ENCODE data around the gene BACE2.
"Not testable (repeated sequence)": the region's sequence is repeated elsewhere in the genome, so short reads cannot be mapped to it uniquely, and the experiment has no call there.

The BACE2 gene

DNA sequence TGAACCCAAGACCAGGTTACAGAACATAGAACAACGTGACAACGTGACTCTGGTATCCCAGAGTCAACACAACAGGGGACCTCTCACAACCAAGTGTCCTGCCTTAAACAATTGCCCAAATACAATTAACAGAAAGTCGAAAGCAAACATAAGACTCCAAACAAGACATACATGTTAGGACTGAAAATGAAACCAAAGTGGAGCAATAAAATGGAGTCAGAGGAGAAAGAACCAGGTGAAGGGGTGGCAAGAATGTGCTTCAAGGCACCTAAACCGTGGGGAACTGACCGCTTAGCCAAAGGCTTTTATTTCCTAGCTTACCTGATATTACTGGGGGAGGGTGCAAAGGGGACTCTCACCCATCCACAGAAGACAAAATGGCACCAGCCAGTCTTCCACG lies 17.8 kb downstream of the BACE2 start:
- DNase-seq (ENCODE audit: low read depth) = no peak

GRCh38 chr21:41186755-41187536 lies 19.0 kb downstream of the BACE2 start:
- no peak for DNase-seq (ENCODE audit: low read depth)

DNA sequence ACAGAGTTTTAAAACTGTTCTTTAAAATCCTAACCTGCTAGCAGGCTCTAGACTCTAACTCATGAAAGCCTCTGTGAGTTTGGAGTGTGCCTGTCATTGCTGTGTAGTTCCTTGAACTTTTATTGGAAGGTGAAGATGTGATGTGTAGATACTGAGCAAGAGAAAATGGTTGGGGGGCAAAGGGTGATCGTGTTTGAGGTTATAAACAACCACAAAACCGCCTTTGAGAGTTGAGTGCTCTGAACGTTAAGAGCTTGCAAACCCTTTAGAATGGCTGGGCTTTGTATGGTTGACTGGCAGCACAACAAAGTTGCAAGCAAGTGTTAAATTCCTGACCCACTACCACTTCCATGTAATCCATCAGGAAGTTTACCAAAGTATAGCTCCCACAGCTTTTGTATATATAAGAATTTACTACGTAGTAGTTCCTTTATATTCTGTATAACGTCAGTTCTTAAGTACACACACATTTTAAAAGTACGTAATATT lies 19.6 kb downstream of the BACE2 start:
- no peak for DNase-seq (ENCODE audit: low read depth)

DNA sequence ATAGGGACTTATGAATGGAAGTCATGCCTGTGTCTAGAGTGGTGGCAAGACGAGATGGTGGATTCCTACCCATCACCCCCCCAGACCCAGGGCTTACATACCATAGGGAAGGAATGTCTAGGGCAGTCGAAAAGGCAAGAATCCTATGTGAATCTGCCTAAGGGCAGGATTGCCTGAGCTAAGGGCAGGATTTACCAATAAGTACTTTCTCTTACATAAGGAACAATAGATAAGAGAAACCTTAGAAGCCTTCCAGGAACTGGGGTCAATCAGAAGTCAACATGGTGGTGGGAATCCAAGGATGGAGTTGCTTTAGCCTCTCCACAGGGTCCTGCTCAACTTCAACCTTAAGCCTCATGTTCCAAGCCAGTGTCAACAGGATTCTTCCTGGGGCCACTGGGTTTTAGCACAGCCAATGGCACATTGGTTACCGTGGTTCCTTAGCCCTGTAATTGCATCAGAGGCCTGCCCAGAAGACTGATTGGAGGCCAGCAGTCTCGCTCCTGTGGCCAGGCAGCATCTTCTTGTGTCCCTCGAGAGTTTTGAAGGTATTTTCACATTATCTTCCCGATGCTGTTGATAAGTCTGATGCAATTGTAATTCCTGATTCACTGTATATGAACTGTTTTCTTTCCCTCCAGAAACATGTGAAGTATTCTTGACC lies 20.7 kb downstream of the BACE2 start:
- DNase-seq (ENCODE audit: low read depth) = no peak

GRCh38 chr21:41189150-41189745 lies 21.3 kb downstream of the BACE2 start:
- no peak for DNase-seq (ENCODE audit: low read depth)

DNA sequence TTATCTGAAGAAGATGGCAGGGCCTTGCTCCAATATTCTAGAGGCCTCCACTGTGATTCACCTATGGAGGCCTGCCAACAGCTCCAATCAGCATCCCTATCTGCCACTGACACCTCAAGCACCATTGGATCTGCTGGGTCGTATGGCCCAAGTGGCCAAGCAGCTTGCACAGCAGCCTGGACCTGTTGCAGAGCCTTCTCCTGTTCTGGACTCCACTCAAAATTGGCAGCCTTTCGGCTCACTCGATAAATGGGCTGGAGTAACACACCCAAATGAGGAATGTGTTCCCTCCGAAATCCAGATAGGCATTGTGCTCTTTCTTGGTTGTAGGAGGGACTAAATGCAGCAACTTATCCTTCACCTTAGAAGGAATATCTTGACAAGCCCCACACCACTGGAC lies 24.6 kb downstream of the BACE2 start:
- DNase-seq (ENCODE audit: low read depth) = not testable (repeated sequence)

DNA sequence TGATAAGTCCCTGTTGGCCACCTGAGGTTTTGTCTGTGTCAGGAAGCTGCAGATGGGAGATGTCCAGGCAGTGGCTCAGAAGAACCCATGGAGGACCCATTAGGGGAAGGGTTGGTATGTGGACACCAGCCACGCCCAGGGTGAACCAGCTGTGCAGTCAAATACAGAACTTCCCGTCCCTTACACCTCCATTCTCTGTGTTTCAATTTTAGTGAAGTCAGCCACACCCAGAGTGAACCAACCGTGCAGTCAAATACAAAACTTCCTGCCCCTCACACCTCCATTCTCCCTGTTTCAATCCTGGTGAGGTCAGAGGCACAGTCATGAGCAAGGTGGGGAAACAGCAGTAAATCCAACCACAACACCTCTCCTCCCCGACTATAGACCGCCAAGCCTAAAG lies 27.4 kb downstream of the BACE2 start:
- DNase-seq (ENCODE audit: low read depth) = no peak

DNA sequence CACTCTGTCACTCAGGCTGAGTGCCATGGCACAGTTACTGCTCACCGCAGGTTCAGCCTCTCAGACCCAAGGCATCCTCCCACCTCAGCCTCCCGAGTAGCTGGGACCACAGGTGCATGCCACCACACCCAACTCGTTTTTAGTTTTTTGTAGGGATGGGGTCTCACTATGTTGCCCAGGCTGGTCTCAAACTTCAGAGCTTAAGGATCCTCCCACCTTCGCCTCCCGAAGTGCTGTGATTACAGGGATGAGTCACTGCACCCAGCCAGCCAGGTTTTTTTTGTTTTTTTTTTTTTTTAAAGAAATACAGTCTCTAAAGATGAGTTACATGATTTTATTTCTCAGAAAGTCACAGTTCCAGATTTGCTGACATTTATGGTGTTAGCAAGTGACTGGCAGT lies 29.0 kb downstream of the BACE2 start:
- no peak for DNase-seq (ENCODE audit: low read depth)

DNA sequence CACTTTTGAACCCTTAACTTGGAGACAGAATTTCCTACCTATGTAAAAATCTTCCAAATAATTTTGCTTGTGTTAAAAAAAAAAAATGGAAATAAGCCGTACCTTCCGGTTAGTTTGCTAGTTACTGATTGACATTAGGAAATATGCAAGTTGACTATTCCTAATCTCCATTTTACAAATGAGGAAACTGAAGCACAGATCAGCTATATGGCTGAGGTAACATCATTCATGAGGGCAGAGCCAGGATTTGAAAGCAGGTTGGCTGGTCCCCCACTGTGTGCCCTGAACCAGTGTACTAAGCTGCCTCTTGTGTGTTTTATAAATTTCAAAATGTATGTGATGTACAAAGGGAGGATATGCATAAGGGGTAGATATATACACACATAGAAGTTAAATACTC lies 29.6 kb downstream of the BACE2 start:
- DNase-seq (ENCODE audit: low read depth) = no peak

DNA sequence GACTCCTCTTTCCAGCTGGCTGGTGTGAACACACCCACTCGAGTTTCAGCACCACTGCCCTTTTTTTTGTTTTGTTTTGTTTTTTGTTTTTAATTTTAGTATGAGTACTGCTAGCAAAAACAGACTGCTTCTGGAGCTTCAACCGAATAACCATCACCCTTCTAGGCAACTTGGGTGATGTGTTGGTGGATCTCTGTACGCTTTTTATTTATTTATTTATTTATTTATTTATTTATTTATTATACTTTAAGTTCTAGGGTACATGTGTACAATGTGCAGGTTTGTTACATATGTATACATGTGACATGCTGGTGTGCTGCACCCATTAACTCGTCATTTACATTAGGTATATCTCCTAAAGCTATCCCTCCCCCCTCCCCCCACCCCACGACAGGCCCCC lies 30.7 kb downstream of the BACE2 start:
- DNase-seq (ENCODE audit: low read depth) = not testable (repeated sequence)

GRCh38 chr21:41199123-41199522 lies 31.2 kb downstream of the BACE2 start:
- DNase-seq (ENCODE audit: low read depth) = no peak

DNA sequence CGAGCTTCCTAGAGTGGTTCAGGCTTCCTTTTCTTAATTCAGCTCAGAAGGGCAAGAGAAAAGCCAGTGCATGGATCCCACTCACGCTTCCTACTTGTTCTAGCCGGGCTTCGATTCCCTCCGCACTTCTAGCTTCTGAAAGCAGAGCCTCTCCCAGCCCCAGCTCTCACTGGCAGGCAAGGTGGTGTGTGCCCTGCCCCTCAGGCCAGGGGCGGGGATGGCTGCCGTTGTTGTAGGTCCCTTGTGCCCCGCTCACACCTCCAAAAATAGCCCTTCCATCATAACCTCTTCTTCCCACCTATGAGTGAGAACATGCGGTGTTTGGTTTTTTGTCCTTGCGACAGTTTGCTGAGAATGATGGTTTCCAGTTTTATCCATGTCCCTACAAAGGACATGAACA lies 31.6 kb downstream of the BACE2 start:
- DNase-seq (ENCODE audit: low read depth) = no peak

GRCh38 chr21:41201385-41201784 lies 33.4 kb downstream of the BACE2 start:
- DNase-seq (ENCODE audit: low read depth) = no peak

DNA sequence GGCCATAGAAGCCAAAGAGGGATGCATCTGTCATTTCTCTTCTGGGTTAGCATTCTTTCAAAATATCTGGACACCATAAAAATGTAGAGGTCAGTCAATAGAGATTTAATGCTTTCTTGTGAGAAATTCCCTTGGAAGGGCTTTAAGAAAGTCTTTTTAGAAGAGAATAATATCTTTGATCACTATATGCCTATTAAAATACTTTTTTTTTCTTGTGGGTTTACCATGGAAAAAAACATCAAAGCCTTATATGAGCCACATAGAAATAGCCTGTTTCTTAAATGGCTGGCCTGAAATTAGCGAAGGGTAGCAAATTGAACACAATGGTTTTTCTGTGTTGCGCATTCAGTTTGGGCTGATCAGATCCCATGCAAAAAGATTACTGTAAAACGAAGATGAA lies 36.8 kb downstream of the BACE2 start:
- no peak for DNase-seq (ENCODE audit: low read depth)

GRCh38 chr21:41207401-41208375 lies 39.7 kb downstream of the BACE2 start:
- no peak for DNase-seq (ENCODE audit: low read depth)

GRCh38 chr21:41208376-41208763 lies 40.4 kb downstream of the BACE2 start:
- no peak for DNase-seq (ENCODE audit: low read depth)

GRCh38 chr21:41209016-41209619 lies 41.2 kb downstream of the BACE2 start:
- DNase-seq (ENCODE audit: low read depth) = no peak

DNA sequence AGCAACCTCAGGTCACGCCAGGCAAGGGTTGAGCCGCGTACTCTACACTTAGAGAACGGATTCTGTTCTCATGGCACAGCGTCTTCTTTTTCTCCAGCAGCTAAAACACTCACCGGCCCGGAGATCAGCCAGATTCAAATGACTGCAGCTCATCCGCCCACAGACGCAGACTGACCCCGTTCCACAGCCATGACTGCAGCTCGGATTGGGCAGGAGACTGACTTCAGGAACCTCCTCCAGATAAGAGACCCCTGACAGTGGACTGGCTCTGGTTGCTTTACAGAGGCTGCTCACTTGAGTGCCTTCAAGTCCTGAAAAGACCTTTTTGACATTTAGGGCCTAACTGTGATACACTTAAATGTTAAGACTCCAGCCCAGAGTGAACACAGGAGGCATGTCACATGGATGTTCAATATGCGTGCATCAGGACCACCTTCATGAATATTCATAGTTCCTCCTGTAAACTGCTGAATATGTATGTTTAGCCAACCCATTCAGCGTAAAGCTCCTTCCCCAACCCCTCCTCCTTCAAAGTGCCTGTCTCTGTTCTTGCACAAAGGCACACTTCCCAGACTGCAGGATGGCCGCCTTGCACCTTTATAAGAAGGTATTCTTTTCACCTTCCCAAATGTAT lies 42.6 kb downstream of the BACE2 start:
- no peak for DNase-seq (ENCODE audit: low read depth)

DNA sequence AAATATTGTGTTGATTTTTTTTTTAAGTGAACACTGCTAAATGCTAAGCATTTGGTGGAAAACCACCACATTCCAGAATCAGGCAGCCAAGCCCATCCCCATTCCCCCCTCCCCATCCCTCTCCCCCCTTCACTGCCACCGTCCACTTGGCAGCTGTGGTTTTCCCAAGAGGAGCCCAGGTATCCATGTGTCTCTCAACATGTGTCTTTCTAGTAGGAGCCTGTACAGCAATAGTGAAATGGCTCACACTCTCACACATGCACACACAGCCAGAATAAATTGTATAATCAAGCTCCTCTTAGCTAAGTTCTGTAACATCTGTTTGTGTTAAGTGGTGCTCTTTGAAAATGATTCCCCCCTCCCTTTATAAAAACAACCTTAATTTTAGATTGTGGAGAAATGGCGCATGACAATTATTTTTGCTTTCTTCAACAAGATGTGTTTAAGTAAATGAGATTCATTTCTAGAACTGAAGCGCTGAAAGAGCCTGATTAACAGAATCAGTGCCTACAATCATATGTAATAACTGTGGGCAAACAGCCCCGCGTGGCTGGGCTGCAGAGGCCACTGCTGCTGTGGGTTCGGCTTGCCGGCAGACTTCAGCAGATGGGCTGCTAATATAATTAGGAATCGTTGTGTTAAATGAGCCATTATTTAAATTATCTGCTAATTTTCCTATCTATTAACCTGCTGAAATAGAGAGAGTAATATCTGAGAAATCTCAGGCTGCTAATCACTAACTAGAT lies 43.3 kb downstream of the BACE2 start:
- DNase-seq (ENCODE audit: low read depth) = no peak

GRCh38 chr21:41213021-41213420 lies 45.1 kb downstream of the BACE2 start:
- DNase-seq (ENCODE audit: low read depth) = no peak
